PC-9 (cell line): ENCODE measurements around the gene NUTM1.

Source experiments
- EZH2 ChIP-seq: fragments of 200-600 bp; sonication (generic); IDR thresholded peaks from 2 replicates; pipeline ENCODE4 v1.8.0; 2017; ENCODE audit warnings: antibody characterized with exemption, low read depth
- TF ChIP-seq, protein P1 (sequence below): fragments of 200-600 bp; sonication (generic); conservative IDR thresholded peaks from 2 replicates; pipeline ENCODE4 v1.6.1; 2017; ENCODE audit warnings: mixed run types, antibody characterized with exemption, mild to moderate bottlenecking, moderate library complexity

DNA sequence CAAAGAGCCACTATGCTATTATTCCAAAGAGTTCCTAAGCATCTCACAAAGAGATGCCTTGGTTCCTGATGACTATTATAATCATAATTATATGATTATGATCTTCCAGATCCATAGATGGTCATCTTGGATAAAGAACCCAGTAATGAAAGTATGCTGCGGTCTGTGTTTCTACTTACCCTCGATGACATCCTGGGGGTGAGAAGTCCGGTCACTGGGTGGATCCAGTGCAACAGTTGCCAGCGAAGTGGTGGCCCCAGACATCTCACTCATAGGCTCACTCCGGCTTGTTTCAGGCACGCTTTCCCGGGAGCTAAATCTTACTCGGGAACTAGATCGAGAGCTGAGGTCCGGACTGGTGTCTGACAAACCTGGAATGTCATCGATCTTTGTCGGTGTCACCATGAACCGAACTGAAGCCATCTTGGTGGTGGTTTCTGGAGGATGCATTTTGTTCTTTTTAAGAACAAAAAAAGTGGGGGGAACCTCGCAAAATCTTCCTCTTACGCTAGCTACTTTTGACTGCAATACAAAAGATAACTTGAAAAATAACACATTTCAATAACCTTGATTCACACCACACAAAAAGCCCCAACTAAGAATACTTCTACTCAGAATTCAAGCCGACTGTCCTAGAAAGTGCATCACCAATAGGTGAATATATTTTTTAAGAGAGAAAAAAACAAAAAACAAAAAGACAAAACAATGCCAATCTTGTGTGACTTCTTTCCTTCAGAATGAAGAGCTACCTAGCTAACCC is 6.7 kb upstream of the NUTM1 start:
- TF ChIP-seq, protein P1, sequence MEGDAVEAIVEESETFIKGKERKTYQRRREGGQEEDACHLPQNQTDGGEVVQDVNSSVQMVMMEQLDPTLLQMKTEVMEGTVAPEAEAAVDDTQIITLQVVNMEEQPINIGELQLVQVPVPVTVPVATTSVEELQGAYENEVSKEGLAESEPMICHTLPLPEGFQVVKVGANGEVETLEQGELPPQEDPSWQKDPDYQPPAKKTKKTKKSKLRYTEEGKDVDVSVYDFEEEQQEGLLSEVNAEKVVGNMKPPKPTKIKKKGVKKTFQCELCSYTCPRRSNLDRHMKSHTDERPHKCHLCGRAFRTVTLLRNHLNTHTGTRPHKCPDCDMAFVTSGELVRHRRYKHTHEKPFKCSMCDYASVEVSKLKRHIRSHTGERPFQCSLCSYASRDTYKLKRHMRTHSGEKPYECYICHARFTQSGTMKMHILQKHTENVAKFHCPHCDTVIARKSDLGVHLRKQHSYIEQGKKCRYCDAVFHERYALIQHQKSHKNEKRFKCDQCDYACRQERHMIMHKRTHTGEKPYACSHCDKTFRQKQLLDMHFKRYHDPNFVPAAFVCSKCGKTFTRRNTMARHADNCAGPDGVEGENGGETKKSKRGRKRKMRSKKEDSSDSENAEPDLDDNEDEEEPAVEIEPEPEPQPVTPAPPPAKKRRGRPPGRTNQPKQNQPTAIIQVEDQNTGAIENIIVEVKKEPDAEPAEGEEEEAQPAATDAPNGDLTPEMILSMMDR = no peak
- no peak for TF ChIP-seq EZH2
